Measurements from ENCODE around the gene ATP6V0E1.
"Not testable (repeated sequence)": the region's sequence is repeated elsewhere in the genome, so short reads cannot be mapped to it uniquely, and the experiment has no call there.

Gene ATP6V0E1

DNA sequence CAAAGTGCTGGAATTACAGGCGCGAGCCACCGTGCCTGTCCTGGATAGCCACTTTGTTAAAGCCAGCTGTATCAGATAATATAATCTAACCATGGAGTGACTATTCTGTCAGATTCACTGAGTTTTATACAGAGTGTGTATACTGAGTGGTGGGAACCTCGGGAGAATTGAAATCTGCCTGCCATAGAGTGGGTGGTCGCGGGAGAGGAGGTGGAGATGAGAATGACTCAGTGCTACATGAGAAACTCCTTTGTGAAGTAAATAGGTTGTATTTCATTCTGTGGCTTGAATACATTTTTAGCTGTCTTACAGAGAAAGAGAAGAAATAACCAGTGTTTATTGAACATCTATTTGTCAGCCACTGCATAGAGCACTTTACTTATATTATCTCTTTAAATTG, 26.4 kb downstream of the ATP6V0E1 start:
- no peak for DNase-seq

DNA sequence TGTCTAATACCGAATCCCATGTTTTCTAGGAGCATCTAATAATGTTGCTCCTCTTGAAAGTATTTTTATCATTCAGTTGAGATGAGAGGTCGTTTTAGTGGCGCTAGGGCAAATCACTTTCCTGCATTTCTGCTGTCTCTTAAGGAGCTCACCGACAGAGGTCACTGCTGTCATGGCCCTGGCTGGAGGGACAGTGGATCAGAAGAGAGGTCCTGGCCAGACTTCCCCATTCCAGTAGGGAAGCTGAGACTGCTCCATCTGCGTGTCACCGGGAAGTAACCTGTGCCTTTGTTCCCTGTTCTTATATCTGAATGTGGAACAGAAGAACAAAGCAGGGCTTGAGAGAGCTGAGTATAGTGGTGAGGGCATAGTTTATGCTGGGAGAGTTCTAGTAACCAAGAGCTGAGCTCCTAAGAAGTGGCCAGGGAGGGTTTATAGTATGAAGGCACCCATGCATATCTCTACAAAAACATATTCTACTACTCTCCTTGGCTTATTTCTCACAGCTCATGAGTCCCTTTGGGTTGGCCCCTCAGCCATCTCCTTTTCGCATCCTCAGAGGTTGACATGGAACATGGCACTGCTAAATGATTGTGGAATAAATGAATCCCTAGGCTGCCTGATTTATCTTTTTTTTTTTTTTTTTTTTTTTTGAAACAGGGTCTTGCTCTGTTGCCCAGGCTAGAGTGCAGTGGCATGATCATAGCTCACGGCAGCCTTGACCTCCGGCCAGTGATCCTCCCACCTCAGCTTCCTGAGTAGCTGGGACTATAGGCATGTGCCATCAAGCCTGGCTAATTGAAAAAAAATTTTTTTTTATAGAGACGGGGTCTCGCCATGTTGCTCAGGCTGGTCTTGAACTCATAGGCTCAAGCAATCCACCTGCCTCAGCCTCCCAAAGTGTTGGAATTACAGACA, 27.2 kb downstream of the ATP6V0E1 start:
- DNase-seq = no peak

DNA sequence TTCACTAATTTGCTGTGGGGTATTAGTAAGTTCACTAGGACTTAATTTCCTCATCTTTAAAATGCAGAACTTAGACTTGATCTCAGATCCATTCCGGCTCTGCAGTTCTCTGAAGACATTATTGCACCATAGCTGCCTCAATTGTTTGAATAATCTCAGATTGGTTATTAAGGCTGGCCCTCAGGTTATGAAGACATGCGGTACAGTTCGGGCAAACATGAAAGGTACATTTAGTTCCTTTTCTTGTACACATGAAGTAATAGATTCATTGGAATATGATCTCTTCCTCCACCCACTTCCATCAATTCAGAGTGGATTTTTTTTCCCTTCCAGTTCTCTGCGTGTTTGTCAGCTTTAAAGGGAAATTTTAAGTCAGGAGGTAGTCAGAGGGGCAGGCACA, 28.0 kb downstream of the ATP6V0E1 start:
- no peak for DNase-seq

DNA sequence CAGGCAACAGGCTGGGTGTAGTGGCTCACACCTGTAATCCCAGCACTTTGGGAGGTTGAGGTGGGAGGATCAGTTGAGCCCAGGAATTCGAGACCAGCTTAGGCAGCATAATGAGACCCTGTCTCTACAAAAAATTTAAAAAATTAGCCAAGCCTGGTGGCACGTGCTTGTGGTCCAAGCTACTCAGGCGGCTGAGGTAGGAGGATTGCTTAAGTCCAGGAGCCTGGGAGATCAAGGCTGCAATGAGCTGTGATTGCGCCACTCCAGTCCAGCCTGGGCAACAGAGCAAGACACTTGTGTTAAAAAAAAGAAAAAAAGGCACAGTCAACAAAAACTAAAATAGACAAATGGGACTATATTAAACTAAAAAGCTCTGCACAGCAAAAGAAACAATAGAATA, 29.3 kb downstream of the ATP6V0E1 start:
- DNase-seq = no peak

DNA sequence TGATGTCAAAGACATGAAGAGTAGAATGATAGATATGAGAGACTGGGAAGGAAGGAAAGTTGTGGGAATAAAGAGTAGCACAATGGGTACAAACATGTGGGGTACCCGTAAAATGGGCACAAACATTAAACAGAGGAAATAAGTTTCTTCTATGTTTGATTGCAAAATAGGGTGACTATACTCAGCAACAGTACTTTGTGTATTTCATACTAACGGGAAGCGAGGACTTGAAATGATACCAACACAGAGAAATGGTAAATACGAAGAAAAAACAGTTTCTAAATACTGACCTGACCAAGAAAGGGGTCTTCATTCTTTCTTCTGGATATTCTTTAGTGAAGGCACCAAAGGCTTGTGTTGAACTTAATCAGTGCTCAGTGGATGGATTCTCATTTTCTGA, 31.1 kb downstream of the ATP6V0E1 start:
- no peak for DNase-seq

DNA sequence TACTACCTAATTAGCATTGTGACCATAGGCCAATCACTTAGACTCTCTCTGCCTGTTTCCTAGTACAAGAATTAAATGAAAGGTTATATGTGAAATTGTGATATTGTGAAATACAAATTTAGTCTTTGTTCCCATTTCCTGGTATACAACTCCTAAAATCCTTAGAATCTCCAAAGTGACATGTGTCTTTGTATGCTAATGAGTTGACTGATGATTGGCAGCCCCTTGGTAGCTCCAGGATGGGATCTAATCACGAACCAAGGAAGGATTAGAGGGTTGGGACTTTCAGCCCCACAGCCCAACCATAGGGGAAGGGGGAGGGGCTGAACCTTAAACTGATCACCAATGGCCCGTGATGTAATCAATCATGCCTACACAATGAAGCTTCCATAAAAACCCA, 31.6 kb downstream of the ATP6V0E1 start:
- no peak for DNase-seq

DNA sequence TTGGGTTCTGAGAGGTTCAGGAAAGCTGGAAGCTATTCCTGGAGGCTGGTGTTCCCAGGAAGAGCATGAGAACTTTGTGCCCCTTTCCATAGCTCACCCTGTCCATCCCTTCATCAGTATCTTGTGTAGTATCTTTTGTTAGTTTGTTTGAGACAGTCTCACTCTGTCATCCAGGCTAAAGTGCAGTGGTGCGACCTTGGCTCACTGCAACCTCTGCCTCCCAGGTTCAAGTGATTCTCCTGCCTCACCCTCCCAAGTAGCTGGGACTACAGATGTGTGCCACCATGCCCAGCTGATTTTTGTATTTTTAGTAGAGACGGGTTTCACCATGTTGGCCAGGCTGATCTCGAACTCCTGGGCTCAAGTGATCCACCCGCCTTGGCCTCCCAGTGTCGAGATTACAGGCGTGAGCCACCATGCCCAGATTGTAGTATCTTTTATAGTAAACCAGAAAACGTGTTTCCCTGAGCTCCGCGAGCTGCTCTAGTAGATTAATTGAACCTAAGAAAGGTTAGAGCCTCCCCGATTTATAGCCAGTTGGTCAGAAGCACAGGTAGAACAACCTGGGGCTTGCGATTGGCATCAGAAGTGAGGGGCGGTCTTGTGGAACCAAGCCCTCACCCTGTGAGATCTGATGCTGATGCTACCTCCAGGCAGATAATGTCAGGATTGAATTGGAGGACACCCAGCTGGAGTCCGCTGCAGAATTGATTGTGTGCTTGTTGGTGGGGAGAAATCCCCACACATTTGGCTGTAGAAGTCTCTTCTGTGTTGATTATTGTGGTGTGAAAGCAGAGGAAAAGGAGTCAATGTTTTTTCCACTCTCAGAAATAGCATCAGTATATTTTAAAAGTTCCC, 32.3 kb downstream of the ATP6V0E1 start:
- DNase-seq = no peak

DNA sequence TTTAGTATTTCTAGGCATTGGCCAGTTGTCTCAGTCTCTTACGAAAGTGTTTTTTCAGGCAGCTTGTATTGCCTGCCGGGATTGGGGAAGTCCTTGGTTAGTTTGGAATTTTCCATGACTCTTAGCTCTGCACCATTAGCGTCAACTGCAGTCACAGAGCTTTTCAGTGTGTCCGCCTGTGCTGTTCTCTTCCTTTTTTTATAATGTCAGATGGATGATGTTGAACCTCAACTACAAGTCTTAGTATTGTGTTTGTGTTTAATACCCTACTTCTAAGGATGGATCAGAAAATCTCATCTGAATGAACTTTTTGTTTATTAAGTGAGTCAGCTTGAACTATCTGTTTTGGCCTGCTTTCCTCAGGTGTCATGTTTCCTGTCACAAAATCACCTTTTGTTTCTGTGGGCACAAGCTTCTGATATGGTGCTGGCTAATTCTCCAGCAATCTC, 33.1 kb downstream of the ATP6V0E1 start:
- peak; percentile 5 for DNase-seq

DNA sequence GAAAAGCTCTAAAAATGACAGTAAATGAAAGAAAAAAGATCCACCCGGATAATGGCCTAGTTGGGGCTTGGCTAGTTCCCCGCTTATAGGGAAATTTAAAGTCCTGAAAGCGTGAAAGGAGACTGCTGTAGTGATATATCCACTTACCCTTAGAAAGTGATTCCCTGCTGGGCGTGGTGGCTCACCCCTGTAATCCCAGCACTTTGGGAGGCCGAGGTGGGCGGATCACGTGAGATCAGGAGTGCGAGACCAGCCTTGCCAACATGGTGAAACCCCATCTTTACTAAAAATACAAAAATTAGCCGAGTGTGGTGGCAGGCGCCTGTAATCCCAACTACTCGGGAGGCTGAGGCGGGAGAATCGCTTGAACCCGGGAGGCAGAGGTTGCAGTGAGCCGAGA, 33.5 kb downstream of the ATP6V0E1 start:
- DNase-seq = not testable (repeated sequence)

DNA sequence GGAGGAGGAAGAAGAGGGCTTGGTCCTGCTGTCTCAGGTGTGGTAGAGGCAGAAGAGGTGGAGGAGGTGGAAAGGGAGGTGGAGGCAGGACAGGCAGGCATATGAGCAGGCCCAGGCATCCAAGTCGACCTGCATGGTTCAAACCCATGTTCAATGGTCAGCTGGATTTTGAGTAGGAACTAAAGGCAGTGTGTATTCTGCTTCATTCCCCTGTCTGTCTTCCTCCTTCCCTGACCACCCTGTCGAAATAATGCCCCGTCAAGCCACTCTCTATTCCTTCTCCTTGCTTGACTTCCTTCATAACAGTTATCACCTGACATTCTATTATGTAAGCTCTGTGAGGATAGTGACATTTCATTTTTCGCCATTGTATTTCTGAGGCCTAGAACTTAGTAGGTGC, 34.8 kb downstream of the ATP6V0E1 start:
- no peak for DNase-seq

DNA sequence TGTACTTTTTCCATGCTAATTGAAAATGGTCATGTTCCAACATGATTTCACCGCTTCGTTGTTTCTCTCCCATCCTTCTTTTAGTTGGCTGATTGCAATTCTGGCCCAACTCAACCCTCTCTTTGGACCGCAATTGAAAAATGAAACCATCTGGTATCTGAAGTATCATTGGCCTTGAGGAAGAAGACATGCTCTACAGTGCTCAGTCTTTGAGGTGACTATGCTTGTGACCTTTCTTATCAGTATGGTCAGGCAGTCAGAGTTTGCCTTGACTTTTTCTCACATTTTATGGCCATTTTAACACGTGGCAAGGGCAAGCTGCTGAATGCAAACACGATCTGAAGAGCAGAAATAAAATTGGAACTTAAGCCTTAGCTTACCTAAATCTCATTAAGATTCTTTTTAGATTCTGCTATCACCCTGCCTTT, 36.6 kb downstream of the ATP6V0E1 start:
- no peak for DNase-seq

DNA sequence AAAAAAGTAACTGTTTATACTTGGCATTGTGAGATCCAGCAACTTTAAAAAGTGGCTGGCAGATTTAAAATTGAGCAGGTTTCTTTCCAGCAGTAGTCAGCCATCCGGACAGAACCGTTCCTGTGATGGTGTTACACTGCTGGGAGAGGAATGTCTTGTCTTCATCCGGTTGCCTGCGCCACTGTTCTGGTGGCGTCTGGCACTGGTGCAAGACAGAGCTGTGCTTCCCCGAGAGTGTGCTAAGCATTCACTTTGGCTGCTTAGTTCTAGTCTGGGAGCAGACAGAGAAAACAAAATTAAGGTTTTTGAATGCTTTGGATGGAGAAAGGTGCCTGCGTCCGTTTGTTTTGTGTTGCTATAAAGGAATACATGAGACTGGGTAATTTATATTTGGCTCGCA, 37.1 kb downstream of the ATP6V0E1 start:
- DNase-seq = no peak

DNA sequence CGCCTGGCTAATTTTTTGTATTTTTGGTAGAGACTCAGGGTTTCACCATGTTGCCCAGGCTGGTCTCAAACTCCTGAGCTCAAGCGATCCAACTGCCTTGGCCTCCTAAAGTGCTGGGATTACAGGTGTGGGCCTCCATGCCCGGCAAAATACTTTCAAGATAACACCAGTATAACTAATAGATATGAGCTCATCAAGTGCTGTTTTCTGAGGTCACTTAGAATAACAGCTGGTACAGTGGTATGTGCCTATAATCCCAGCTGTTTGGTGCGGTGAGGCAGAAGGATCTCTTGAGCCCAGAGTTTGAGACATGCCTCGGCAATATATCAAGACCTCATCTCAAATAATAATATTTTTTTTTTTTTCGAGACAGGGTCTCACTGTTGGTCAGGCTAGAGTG, 42.1 kb downstream of the ATP6V0E1 start:
- DNase-seq = no peak

DNA sequence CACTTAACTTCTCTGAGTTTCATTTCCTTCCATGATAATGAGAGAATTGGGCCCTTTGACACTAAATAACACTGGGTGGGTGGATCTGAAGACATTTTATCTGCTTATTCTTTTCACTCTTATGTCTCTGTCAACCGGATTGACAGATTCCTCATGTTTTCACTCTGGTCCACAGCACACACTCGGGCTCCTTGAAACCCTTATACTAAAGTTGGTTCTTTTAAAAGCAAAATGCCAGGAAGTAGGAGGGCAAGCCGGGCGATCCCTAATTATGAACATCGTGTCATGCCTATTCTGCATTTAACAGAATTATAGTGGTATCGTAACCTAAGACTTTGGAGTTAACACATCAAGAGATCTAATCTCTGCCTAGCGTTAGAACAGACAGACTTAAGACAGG, 44.3 kb downstream of the ATP6V0E1 start:
- DNase-seq = no peak

DNA sequence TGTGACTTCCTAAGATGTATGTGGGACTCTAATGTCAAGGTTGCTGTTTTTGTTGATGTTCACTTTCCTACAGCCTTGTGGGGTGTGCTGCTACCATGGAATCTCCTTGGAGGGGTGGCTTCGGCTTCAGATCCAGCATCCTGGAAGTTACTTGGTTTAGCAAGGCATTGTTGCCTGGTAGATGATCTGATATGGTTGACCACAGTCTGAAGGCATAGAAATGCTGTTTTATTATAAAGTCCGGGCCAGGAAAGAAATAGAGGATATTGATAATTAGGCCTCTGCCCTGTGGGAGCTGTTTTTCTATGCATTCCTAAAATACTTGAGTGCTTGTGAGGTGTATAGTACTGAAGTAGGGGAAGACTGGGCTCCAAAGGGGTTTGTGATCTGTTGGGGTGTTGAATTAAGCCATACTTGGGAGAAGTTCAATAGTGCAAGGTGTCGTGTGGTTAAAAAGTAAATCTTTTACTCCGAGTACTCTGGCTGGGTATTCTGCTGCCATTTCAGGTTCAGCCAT, 45.3 kb downstream of the ATP6V0E1 start:
- no peak for DNase-seq

DNA sequence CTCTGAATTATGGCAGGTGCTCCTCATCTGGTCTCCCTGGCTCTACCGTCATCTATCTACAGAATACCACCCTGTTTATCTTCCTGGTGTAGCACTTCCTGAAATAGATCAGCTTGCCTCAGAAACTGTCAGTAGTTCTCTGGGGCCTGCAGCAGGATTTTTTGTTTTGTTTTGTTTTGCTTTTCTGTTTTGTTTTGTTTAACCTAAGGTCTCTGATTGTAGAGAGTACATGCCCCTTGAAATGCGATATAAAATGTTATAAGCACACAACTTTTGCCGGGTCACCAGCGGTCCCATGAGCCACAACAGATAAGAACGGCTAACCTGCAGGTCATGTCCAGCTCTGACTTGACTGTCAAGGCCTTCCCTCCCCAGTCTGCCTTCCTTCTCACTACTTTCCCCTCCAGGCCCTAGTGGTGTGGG, 45.9 kb downstream of the ATP6V0E1 start:
- no peak for DNase-seq

DNA sequence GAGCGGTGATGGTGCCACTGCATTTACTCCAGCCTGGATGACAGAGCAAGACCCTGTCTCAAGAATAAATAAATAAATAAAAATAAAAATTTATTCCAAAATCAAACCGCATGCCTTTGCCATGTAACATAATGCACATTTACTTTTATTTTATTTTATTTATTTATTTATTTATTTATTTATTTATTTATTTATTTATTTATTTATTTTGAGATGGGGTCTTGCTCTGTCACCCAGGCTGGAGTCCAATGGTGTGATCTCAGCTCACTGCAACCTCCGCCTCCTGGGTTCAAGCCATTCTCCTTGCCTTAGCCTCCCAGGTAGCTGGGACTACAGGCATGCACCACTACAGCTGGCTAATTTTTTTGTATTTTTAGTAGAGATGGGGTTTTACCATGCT, 48.5 kb downstream of the ATP6V0E1 start:
- not testable (repeated sequence) for DNase-seq

DNA sequence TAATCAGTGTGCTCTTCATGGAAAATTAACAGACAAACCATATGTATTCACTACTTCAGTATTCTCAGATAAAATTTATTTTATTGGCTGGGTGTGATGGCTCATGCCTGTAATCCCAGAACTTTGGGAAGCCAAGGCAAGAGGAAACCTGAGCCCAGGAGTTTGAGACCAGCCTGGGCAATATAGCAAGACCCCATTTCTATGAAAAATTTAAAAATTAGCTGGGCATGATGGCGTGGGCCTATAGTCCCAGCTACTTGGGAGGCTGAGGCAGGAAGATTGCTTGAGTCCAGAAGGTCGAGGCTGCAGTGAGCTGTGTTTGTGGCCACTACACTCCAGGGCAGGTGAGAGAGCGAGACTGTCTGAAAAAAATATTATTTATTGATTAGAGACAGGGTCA, 49.2 kb downstream of the ATP6V0E1 start:
- no peak for DNase-seq

DNA sequence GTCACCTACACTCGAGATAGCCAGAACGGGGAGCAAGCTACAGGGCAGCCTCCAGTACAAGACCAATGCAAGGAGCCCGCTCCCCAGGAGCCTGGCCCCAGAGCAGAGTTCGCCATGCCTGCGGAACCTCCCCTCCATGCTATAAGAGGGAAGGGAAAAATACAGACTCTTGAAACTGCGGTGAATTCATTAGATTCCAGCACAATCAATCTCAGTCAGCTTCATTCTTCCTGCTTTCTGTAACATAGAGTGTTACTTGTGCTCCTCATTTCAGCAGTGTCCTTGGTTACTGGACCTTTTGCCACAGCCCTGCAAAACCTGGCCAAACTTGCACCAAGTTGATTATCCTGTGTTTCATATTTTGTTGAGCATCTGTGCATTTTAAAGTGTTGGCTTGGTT, 50.4 kb downstream of the ATP6V0E1 start:
- no peak for DNase-seq

DNA sequence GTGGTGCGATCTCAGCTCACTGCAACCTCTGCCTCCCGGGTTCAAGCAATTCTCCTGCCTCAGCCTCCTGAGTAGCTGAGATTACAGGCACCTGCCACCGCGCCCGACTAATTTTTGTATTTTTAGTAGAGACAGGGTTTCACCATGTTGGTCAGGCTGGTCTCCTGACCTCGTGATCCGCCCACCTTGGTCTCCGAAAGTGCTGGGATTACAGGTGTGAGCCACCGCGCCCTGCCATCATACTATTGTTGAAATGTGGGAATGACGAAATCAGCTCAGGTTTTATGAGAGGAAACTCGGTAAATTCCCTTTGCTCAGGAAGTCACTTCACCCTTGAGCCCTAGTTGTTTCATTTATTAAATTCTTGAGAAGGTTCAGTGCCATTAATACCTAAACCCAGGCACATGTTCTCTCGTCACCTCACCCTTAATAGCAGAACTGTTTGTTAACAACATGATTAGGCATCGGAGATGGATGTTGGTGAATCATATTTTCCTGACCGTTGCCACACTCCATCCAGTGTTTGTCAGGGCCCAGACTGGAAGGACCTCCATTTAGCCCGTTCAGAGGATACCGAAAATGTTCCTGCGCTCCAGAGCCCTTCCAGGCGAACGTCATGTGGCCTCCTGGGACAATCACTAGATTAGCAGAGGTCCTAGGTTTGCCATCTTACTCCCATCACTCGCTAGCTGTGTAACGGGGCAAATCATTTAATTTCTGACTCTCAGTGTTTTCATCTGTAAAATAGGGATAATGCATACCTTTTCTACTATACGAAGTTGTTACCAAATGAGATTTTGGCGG, 52.5 kb downstream of the ATP6V0E1 start:
- DNase-seq = no peak

DNA sequence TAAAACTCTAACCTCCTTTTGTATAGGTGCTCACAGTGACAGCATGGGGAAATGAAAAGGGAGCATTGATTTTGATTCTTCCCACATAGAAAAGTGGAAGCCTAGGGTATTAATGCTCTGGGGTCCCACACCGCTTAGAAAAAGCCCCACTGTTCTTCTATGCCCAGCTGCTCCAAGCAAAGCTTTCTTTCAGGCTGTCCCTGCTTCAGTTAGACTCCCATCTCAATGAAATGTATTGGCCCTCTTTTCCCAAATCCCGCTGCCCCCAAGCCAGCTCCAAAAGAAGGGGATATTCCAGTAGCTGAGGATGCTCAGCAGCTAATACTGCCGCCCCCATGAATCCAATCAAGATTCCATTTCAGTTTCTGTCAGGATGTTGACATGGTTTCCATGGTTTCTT, 55.6 kb downstream of the ATP6V0E1 start:
- DNase-seq = no peak

DNA sequence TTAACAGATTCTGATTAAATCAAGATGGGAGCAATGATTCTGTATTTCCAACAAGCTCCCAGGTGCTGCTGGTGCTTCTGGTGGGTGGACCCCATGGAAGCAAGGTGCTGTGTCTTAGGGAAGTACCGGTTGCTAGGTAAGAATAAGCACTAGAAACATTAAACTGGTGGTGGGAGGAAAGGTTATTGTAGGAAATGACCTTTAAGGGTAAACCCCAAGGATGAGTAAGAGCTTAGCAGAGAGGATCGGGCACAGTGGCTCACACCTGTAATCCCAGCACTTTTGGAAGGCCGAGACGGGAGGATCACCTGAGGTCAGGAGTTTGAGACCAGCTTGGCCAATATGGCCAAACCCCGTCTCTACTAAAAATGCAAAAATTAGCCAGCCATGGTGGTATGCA, 56.4 kb downstream of the ATP6V0E1 start:
- no peak for DNase-seq

All from NCI-H69 (cell line).